Nephron progenitor cell (in vitro differentiated cells): ENCODE data around the gene PRKACG.

Experiments used
- DNase-seq: peaks from one replicate; pipeline ENCODE4 v3.0.0; 2021
- H3K27ac Mint-ChIP-seq: 2 replicates; pipeline ENCODE4 v1.8.0; 2021; ENCODE audit warnings: mild to moderate bottlenecking, moderate library complexity, mixed read lengths
- H3K27me3 Mint-ChIP-seq: 2 replicates; pipeline ENCODE4 v1.8.0; 2021; ENCODE audit warnings: mild to moderate bottlenecking, low read depth, mixed read lengths; ENCODE audit not compliant: poor library complexity
- H3K36me3 Mint-ChIP-seq: 2 replicates; pipeline ENCODE4 v1.8.0; 2021; ENCODE audit warnings: low read depth, mixed read lengths
- H3K4me1 Mint-ChIP-seq: 2 replicates; pipeline ENCODE4 v1.8.0; 2021; ENCODE audit warnings: mixed read lengths
- H3K4me3 Mint-ChIP-seq: 2 replicates; pipeline ENCODE4 v1.8.0; 2021; ENCODE audit warnings: mild to moderate bottlenecking, moderate library complexity, mixed read lengths
- H3K9me3 Mint-ChIP-seq: 2 replicates; pipeline ENCODE4 v1.8.0; 2021; ENCODE audit warnings: mild to moderate bottlenecking, moderate library complexity, mixed read lengths
- TF ChIP-seq, protein P1 (sequence below): fragments of 200-600 bp; sonication (generic); IDR thresholded peaks from 2 replicates; pipeline ENCODE4 v1.5.0; 2021; ENCODE audit warnings: antibody characterized with exemption

The PRKACG gene

DNA sequence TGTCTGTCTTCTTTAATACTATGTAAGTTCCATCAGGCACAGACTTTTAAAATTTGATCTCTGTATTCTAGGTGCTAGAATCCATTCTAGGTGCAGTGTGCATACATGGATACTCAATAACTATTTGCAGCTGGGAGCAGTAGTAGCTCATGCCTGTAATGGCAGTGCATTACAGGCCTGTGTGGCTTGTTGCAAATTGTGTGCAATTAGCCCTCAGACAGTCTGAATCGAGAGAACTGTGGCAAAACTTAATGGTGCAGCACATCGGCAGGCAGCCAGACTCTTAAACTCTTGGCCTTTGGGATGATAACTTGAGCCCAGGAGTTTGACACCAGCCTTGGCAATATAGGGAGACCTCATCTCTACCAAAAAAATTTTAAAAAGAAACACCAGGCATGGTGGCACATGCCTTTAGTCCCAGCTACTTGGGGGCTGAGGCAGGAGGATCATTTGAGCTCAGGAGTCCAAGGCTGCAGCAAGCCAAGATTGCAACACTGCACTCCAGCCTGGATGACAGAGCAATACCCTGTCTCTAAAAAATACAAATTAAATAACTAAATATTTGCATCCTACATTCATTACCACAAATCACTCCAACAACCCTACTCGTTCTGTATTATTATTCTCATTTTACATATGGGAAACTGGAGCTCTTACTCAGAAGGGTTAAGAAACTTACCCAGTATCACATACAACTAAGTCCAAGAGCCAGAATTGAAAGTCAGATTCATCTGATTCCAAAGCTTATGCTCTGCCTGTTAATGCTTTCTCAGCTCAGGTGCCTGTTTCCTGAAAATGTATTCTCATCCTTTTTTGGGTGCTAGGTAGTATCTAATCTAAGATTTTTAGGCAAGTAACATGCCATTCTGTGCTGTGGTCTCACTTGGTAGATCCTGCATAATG lies 30.1 kb downstream of the PRKACG start:
- Mint-ChIP-seq H3K27me3 (peaks cover 4% of the 10 kb centered on the region), H3K27ac (peak overlapping the region; percentile 8), H3K36me3 (peaks cover 4% of the 10 kb centered on the region), H3K4me1 (peaks cover 61% of the 10 kb centered on the region), H3K4me3 (no peak overlapping the region), H3K9me3 (no peaks in the 10 kb centered on the region)
- TF ChIP-seq, protein P1, sequence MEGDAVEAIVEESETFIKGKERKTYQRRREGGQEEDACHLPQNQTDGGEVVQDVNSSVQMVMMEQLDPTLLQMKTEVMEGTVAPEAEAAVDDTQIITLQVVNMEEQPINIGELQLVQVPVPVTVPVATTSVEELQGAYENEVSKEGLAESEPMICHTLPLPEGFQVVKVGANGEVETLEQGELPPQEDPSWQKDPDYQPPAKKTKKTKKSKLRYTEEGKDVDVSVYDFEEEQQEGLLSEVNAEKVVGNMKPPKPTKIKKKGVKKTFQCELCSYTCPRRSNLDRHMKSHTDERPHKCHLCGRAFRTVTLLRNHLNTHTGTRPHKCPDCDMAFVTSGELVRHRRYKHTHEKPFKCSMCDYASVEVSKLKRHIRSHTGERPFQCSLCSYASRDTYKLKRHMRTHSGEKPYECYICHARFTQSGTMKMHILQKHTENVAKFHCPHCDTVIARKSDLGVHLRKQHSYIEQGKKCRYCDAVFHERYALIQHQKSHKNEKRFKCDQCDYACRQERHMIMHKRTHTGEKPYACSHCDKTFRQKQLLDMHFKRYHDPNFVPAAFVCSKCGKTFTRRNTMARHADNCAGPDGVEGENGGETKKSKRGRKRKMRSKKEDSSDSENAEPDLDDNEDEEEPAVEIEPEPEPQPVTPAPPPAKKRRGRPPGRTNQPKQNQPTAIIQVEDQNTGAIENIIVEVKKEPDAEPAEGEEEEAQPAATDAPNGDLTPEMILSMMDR: no peak
- no peak for DNase-seq

DNA sequence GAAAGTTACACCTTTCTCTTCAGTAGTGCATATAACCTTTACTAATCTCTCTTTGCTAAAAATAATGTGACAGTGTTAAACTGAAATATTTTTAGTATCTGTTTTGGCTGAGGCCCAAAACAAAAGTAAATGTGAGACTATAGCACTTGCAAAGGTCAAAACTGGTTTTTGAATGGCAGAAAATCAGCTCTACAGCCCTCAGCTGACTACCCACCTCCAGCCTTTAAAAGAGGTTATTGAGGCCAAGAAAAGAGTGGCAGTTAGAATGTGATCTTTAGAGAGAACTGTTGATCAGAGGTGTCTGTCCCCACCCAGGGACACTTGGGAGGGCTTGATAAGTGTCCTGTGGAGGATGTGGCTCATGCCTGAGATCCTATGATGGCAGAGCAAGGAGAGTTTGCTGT lies 30.9 kb downstream of the PRKACG start:
- no peak overlapping the region for H3K4me3 Mint-ChIP-seq
- H3K27ac Mint-ChIP-seq: peak overlapping the region; percentile 8
- H3K9me3 Mint-ChIP-seq: peaks cover 4% of the 10 kb centered on the region
- peaks cover 63% of the 10 kb centered on the region for H3K4me1 Mint-ChIP-seq
- H3K36me3 Mint-ChIP-seq: peaks cover 8% of the 10 kb centered on the region
- TF ChIP-seq, protein P1: no peak
- no peak for DNase-seq
- H3K27me3 Mint-ChIP-seq: peaks cover 6% of the 10 kb centered on the region

DNA sequence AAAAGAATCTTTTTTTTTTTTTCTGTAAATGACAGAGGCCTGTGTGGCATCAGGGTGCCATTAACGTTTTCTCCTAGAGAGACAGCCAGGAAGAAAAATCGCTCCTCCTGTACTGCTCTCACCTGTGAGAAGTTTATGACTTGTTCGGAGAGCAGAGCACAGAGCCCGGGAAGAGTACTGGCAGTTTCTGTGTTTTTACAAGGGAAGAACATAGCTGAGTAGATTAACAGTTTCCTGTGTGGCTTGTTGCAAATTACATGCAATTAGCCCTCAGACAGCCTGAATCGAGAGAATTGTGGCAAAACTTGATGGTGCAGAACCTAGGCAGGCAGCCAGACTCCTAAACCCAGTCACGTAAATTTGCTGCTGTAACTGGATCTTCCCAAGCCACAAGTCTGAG lies 32.1 kb downstream of the PRKACG start:
- Mint-ChIP-seq H3K27me3 (peaks cover 6% of the 10 kb centered on the region), H3K36me3 (peaks cover 11% of the 10 kb centered on the region), H3K4me3 (peak overlapping the region; percentile 40), H3K27ac (peak overlapping the region; percentile 97), H3K4me1 (peaks cover 63% of the 10 kb centered on the region), H3K9me3 (peaks cover 11% of the 10 kb centered on the region)
- DNase-seq: peak; percentile 43
- TF ChIP-seq, protein P1: no peak

DNA sequence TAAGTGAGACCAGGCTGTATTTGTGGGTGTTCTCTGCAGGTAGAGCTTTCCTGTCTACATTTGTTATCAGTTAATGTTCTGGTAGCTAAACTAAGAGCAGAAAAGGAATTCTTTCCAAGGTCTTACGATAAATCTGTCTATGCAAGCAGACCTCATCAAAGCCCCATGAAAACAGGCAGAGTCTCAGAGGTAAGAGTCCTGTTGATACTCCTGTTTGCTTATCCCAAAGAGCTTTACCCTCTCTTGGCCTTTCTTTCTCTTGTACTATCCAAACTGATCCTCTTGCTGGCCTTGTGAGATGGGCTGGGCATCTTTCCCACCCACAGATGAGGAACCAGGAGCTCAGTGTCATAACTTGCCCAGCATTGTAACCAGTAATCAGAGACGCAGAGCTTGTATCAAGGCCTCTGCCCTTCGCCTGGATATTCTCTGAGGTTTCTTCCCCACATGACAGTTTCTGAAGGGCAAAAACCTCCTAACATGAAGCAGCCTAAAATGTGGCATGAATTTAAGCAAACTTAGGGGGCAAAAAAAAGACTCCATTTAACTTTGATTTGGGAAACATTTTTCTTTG lies 33.5 kb downstream of the PRKACG start:
- H3K9me3 Mint-ChIP-seq: peaks cover 23% of the 10 kb centered on the region
- H3K27me3 Mint-ChIP-seq: peaks cover 6% of the 10 kb centered on the region
- H3K4me1 Mint-ChIP-seq: peaks cover 63% of the 10 kb centered on the region
- H3K36me3 Mint-ChIP-seq: peaks cover 20% of the 10 kb centered on the region
- peak overlapping the region; percentile 33 for H3K4me3 Mint-ChIP-seq
- TF ChIP-seq, protein P1: no peak
- no peak for DNase-seq
- peak overlapping the region; percentile 62 for H3K27ac Mint-ChIP-seq

DNA sequence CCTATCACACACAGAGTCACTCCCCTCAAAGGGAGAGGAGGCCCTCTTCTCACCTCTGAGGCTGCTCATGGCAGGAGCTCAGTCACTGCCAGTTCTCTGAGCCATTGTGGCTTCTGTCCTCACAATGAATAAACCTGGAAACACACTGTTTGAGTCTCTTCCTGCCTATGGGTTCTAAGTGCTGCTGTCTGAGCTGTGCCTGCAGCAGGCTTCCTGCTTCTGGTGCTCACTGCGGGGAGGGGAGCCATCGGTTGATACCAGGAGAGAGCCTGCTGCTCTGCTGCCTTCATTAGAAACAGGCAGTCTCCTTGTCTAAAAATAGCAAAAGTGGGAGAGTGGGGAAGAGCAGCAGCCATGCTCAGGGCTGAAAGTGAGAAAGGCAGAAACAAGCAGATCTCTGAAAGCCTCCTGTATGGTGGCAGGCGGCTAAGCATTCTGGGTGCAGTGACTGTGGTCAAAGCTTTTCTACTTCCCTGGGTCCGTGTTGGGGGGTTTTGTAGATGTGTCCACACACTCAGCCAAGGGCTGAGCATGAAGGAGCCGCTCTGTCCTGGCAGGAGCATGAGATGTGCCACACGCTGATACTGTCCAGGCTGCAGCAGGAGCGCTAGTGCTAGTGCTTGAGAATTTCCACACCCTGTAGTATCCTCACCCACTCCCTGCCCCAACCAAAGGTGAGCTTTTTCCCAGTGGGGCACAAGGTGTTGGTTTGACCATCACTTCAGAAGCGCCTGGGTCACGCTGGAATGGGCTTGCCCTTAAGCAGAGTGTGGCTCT lies 34.2 kb downstream of the PRKACG start:
- TF ChIP-seq, protein P1: no peak
- Mint-ChIP-seq H3K27me3 (peaks cover 6% of the 10 kb centered on the region), H3K4me1 (peaks cover 62% of the 10 kb centered on the region), H3K4me3 (peak overlapping the region; percentile 25), H3K36me3 (peaks cover 20% of the 10 kb centered on the region), H3K9me3 (peaks cover 23% of the 10 kb centered on the region), H3K27ac (peak overlapping the region; percentile 92)
- no peak for DNase-seq
